ENCODE data around the gene VSIG10.
"Not testable (repeated sequence)": the region's sequence is repeated elsewhere in the genome, so short reads cannot be mapped to it uniquely, and the experiment has no call there.

Gene VSIG10

GRCh38 chr12:118135788-118136558 is 32.2 kb upstream of the VSIG10 start, which contains the start of gene PEBP1:
TSS of gene PEBP1 (plus strand) at chr12:118136124. CDS start at chr12:118136210, 86 bp downstream.
- H3K4me1 ChIP-seq (ENCODE audit: control insufficient read depth in 2 of 2, insufficient read depth in 2 of 2, low read length in 2 of 2), result peaks cover 12 to 14% of the 10 kb centered on the region in 2 donors
- peaks cover 9 to 21% of the 10 kb centered on the region in 2 donors for H3K36me3 ChIP-seq (ENCODE audit: control insufficient read depth in 2 of 2, insufficient read depth in 2 of 2, low read length in 2 of 2)
- H3K27me3 ChIP-seq (ENCODE audit: control insufficient read depth in 2 of 2, insufficient read depth in 2 of 2, low read length in 2 of 2), result no peaks in the 10 kb centered on the region
- peak within 1 kb of the TSS; percentile 82 to 83 for H3K9ac ChIP-seq (ENCODE audit: low read depth in 1 of 2, low read length in 2 of 2)
- H3K27ac ChIP-seq (ENCODE audit: low read depth in 2 of 2, low read length in 2 of 2), result peak within 1 kb of the TSS; percentile 74 to 85
- peak within 1 kb of the TSS; percentile 73 to 83 for H3K4me3 ChIP-seq (ENCODE audit: low read length in 2 of 2)
- H3K9me3 ChIP-seq (ENCODE audit: control insufficient read depth in 2 of 2, low read length in 2 of 2), result no peaks in the 10 kb centered on the region

- not testable (repeated sequence) for H3K27ac ChIP-seq (ENCODE audit: low read depth in 2 of 2, low read length in 2 of 2); H3K36me3 ChIP-seq (ENCODE audit: control insufficient read depth in 2 of 2, insufficient read depth in 2 of 2, low read length in 2 of 2); H3K27me3 ChIP-seq (ENCODE audit: control insufficient read depth in 2 of 2, insufficient read depth in 2 of 2, low read length in 2 of 2); H3K9me3 ChIP-seq (ENCODE audit: control insufficient read depth in 2 of 2, low read length in 2 of 2); H3K9ac ChIP-seq (ENCODE audit: low read depth in 1 of 2, low read length in 2 of 2); H3K4me1 ChIP-seq (ENCODE audit: control insufficient read depth in 2 of 2, insufficient read depth in 2 of 2, low read length in 2 of 2); H3K4me3 ChIP-seq (ENCODE audit: low read length in 2 of 2)
Measured at GRCh38 chr12:118129436-118129835, 25.6 kb upstream of the VSIG10 start.

- Histone ChIP-seq H3K4me1 (ENCODE audit: control insufficient read depth in 2 of 2, insufficient read depth in 2 of 2, low read length in 2 of 2) (peaks cover 5 to 7% of the 10 kb centered on the region in 2 donors), H3K9ac (ENCODE audit: low read depth in 1 of 2, low read length in 2 of 2) (no peak overlapping the region), H3K27ac (ENCODE audit: low read depth in 2 of 2, low read length in 2 of 2) (no peak overlapping the region), H3K27me3 (ENCODE audit: control insufficient read depth in 2 of 2, insufficient read depth in 2 of 2, low read length in 2 of 2) (no peaks in the 10 kb centered on the region), H3K9me3 (ENCODE audit: control insufficient read depth in 2 of 2, low read length in 2 of 2) (no peaks in the 10 kb centered on the region), H3K4me3 (ENCODE audit: low read length in 2 of 2) (no peak overlapping the region), H3K36me3 (ENCODE audit: control insufficient read depth in 2 of 2, insufficient read depth in 2 of 2, low read length in 2 of 2) (no peaks in the 10 kb centered on the region)
Measured at GRCh38 chr12:118127867-118128266, 24.1 kb upstream of the VSIG10 start.

- H3K36me3 ChIP-seq (ENCODE audit: control insufficient read depth in 2 of 2, insufficient read depth in 2 of 2, low read length in 2 of 2), result no peaks in the 10 kb centered on the region
- no peaks in the 10 kb centered on the region for H3K27me3 ChIP-seq (ENCODE audit: control insufficient read depth in 2 of 2, insufficient read depth in 2 of 2, low read length in 2 of 2)
- no peak overlapping the region for H3K4me3 ChIP-seq (ENCODE audit: low read length in 2 of 2)
- peak overlapping the region in 1 of 2 donors; percentile 51 for H3K27ac ChIP-seq (ENCODE audit: low read depth in 2 of 2, low read length in 2 of 2)
- H3K9ac ChIP-seq (ENCODE audit: low read depth in 1 of 2, low read length in 2 of 2), result peak overlapping the region in 1 of 2 donors; percentile 38
- H3K9me3 ChIP-seq (ENCODE audit: control insufficient read depth in 2 of 2, low read length in 2 of 2), result no peaks in the 10 kb centered on the region
- H3K4me1 ChIP-seq (ENCODE audit: control insufficient read depth in 2 of 2, insufficient read depth in 2 of 2, low read length in 2 of 2), result peaks cover 4 to 6% of the 10 kb centered on the region in 2 donors
Measured at GRCh38 chr12:118126119-118126757, 22.4 kb upstream of the VSIG10 start.

- no peaks in the 10 kb centered on the region for H3K27me3 ChIP-seq (ENCODE audit: control insufficient read depth in 2 of 2, insufficient read depth in 2 of 2, low read length in 2 of 2)
- H3K27ac ChIP-seq (ENCODE audit: low read depth in 2 of 2, low read length in 2 of 2), result no peak overlapping the region
- no peaks in the 10 kb centered on the region for H3K36me3 ChIP-seq (ENCODE audit: control insufficient read depth in 2 of 2, insufficient read depth in 2 of 2, low read length in 2 of 2)
- peaks cover 8 to 10% of the 10 kb centered on the region in 2 donors for H3K4me1 ChIP-seq (ENCODE audit: control insufficient read depth in 2 of 2, insufficient read depth in 2 of 2, low read length in 2 of 2)
- no peak overlapping the region for H3K9ac ChIP-seq (ENCODE audit: low read depth in 1 of 2, low read length in 2 of 2)
- no peaks in the 10 kb centered on the region for H3K9me3 ChIP-seq (ENCODE audit: control insufficient read depth in 2 of 2, low read length in 2 of 2)
- no peak overlapping the region for H3K4me3 ChIP-seq (ENCODE audit: low read length in 2 of 2)
Measured at GRCh38 chr12:118125743-118126118, 21.9 kb upstream of the VSIG10 start.

- Histone ChIP-seq H3K36me3 (ENCODE audit: control insufficient read depth in 2 of 2, insufficient read depth in 2 of 2, low read length in 2 of 2) (no peaks in the 10 kb centered on the region), H3K9me3 (ENCODE audit: control insufficient read depth in 2 of 2, low read length in 2 of 2) (no peaks in the 10 kb centered on the region), H3K9ac (ENCODE audit: low read depth in 1 of 2, low read length in 2 of 2) (no peak overlapping the region), H3K27ac (ENCODE audit: low read depth in 2 of 2, low read length in 2 of 2) (no peak overlapping the region), H3K4me1 (ENCODE audit: control insufficient read depth in 2 of 2, insufficient read depth in 2 of 2, low read length in 2 of 2) (peaks cover 12 to 15% of the 10 kb centered on the region in 2 donors), H3K4me3 (ENCODE audit: low read length in 2 of 2) (no peak overlapping the region), H3K27me3 (ENCODE audit: control insufficient read depth in 2 of 2, insufficient read depth in 2 of 2, low read length in 2 of 2) (no peaks in the 10 kb centered on the region)
Measured at GRCh38 chr12:118124333-118124874, 20.6 kb upstream of the VSIG10 start.

- Histone ChIP-seq H3K4me3 (ENCODE audit: low read length in 2 of 2) (no peak overlapping the region), H3K27ac (ENCODE audit: low read depth in 2 of 2, low read length in 2 of 2) (no peak overlapping the region), H3K27me3 (ENCODE audit: control insufficient read depth in 2 of 2, insufficient read depth in 2 of 2, low read length in 2 of 2) (no peaks in the 10 kb centered on the region), H3K4me1 (ENCODE audit: control insufficient read depth in 2 of 2, insufficient read depth in 2 of 2, low read length in 2 of 2) (peaks cover 12 to 15% of the 10 kb centered on the region in 2 donors), H3K9me3 (ENCODE audit: control insufficient read depth in 2 of 2, low read length in 2 of 2) (no peaks in the 10 kb centered on the region), H3K9ac (ENCODE audit: low read depth in 1 of 2, low read length in 2 of 2) (no peak overlapping the region), H3K36me3 (ENCODE audit: control insufficient read depth in 2 of 2, insufficient read depth in 2 of 2, low read length in 2 of 2) (no peaks in the 10 kb centered on the region)
Measured at GRCh38 chr12:118122264-118122663, 18.5 kb upstream of the VSIG10 start.

GRCh38 chr12:118120579-118121363 is 17.0 kb upstream of the VSIG10 start:
- H3K27ac ChIP-seq (ENCODE audit: low read depth in 2 of 2, low read length in 2 of 2), result peak overlapping the region; percentile 5 to 78
- no peaks in the 10 kb centered on the region for H3K9me3 ChIP-seq (ENCODE audit: control insufficient read depth in 2 of 2, low read length in 2 of 2)
- H3K36me3 ChIP-seq (ENCODE audit: control insufficient read depth in 2 of 2, insufficient read depth in 2 of 2, low read length in 2 of 2), result no peaks in the 10 kb centered on the region
- peaks cover 13 to 21% of the 10 kb centered on the region in 2 donors for H3K4me1 ChIP-seq (ENCODE audit: control insufficient read depth in 2 of 2, insufficient read depth in 2 of 2, low read length in 2 of 2)
- H3K9ac ChIP-seq (ENCODE audit: low read depth in 1 of 2, low read length in 2 of 2), result peak overlapping the region; percentile 54 to 62
- H3K27me3 ChIP-seq (ENCODE audit: control insufficient read depth in 2 of 2, insufficient read depth in 2 of 2, low read length in 2 of 2), result no peaks in the 10 kb centered on the region
- no peak overlapping the region for H3K4me3 ChIP-seq (ENCODE audit: low read length in 2 of 2)

GRCh38 chr12:118119449-118119879 is 15.7 kb upstream of the VSIG10 start:
- peaks cover 13 to 23% of the 10 kb centered on the region in 2 donors for H3K4me1 ChIP-seq (ENCODE audit: control insufficient read depth in 2 of 2, insufficient read depth in 2 of 2, low read length in 2 of 2)
- H3K27me3 ChIP-seq (ENCODE audit: control insufficient read depth in 2 of 2, insufficient read depth in 2 of 2, low read length in 2 of 2), result no peaks in the 10 kb centered on the region
- H3K36me3 ChIP-seq (ENCODE audit: control insufficient read depth in 2 of 2, insufficient read depth in 2 of 2, low read length in 2 of 2), result no peaks in the 10 kb centered on the region
- H3K4me3 ChIP-seq (ENCODE audit: low read length in 2 of 2), result no peak overlapping the region
- no peak overlapping the region for H3K9ac ChIP-seq (ENCODE audit: low read depth in 1 of 2, low read length in 2 of 2)
- no peak overlapping the region for H3K27ac ChIP-seq (ENCODE audit: low read depth in 2 of 2, low read length in 2 of 2)
- H3K9me3 ChIP-seq (ENCODE audit: control insufficient read depth in 2 of 2, low read length in 2 of 2), result no peaks in the 10 kb centered on the region
